NB4 (cell line): ENCODE data around the gene PTPN5.

Experiments
- DNase-seq: peaks from one replicate; pipeline ENCODE4 v3.0.0; 2010; ENCODE audit warnings: low read depth
- H3K4me3 ChIP-seq: one replicate; pipeline ENCODE4 v1.5.1; 2011; ENCODE audit warnings: mild to moderate bottlenecking, low read depth, low read length, moderate library complexity
- CTCF ChIP-seq: IDR thresholded peaks from one replicate; pipeline ENCODE4 v1.5.1; 2012; ENCODE audit warnings: low read depth, low read length
- MAX ChIP-seq: IDR thresholded peaks from 2 replicates; pipeline ENCODE4 v1.6.1; 2011; ENCODE audit warnings: low read depth, low read length
- MYC ChIP-seq: IDR thresholded peaks from 2 replicates; pipeline ENCODE4 v1.6.1; 2011; ENCODE audit warnings: low read depth, low read length
- POLR2A ChIP-seq: IDR thresholded peaks from 2 replicates; pipeline ENCODE4 v1.6.1; 2011; ENCODE audit warnings: mild to moderate bottlenecking; ENCODE audit not compliant: insufficient read length; ENCODE audit errors: extremely low read depth

Gene PTPN5

GRCh38 chr11:18739685-18740084 lies 51.9 kb downstream of the PTPN5 start:
- no peak for TF ChIP-seq CTCF
- no peak for TF ChIP-seq MYC
- no peak for TF ChIP-seq MAX
- no peak for TF ChIP-seq POLR2A
- no peak for DNase-seq
- H3K4me3 ChIP-seq = no peak overlapping the region

DNA sequence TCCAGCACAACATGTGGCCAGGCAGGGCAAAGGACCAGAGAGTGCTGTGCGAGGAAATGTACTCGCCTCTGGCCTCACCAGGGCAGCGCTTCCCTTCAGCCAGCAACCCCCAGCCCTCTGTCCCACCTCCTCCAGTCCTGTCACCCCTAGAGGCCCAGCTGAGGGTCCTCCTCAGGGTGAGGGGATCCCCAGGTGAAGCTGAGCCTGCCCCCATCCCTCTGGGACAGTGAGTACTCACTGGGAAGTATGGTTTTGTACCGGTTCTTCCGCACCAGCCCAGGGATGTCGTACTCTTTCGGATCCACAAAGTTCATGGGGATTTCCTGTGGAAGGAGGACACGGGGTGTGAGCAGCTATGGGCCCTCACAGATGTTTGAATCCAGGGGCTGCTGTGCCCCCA lies 54.0 kb downstream of the PTPN5 start:
- no peak for DNase-seq
- no peak overlapping the region for H3K4me3 ChIP-seq
- TF ChIP-seq MAX (no peak), MYC (no peak), CTCF (no peak), POLR2A (no peak)

DNA sequence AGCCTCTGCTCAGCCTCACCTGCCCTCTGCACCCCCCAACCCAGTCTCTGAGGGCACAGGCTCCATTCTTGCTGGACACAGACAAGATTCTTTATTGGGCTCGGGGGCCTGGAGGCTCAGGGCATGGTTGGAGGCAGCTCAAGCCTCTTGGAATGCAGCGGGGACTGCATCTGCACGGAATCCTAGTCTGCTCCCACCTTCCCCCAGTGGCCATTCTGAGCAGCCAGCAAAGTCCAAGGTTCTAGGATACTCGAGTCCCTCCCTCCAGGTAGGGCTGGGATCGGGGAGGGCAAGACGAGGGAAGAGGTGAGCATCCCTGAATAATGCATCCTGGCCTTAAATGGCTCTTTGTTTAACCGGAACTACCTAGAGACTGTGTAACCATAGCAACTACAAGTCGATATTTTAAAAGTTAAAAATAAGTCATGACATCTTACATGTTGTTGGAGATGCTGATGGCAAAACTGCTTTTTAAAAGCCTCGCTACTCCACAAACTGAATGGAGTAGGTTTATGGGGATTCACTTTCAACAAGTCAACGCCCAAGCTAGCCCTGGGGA lies 54.9 kb downstream of the PTPN5 start:
- H3K4me3 ChIP-seq = no peak overlapping the region
- no peak for DNase-seq

DNA sequence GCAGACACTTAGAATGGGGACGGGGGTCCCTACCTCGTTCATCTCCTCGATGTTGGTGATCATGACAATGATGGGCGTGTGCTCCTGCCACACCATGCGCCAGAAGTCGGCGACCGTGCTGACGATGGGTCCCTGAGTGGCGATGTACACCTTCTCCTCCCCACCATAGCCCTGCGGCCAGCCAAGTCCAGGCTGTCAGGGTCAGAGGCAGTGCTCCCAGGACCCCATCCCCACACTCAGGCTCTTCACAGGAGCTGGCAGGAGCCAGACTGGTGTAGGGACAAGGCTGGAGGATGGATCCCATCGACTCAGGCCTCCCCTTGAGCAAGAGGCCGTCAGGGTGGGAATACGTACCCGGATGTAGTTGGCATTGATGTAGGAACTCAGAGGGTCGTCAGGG lies 58.4 kb downstream of the PTPN5 start:
- TF ChIP-seq MYC = no peak
- TF ChIP-seq MAX = no peak
- no peak for TF ChIP-seq POLR2A
- no peak for TF ChIP-seq CTCF
- no peak overlapping the region for H3K4me3 ChIP-seq

More for the DNA sequence above, 54.9 kb downstream of the PTPN5 start:
- TF ChIP-seq MAX (no peak), POLR2A (no peak), MYC (no peak)

GRCh38 chr11:18731949-18732821 lies 59.4 kb downstream of the PTPN5 start:
- DNase-seq = peak; percentile 57
- TF ChIP-seq CTCF = peak; percentile 98
- TF ChIP-seq MAX = no peak
- no peak for TF ChIP-seq MYC
- H3K4me3 ChIP-seq = no peak overlapping the region

More for the DNA sequence above, 58.4 kb downstream of the PTPN5 start:
- no peak for DNase-seq

DNA sequence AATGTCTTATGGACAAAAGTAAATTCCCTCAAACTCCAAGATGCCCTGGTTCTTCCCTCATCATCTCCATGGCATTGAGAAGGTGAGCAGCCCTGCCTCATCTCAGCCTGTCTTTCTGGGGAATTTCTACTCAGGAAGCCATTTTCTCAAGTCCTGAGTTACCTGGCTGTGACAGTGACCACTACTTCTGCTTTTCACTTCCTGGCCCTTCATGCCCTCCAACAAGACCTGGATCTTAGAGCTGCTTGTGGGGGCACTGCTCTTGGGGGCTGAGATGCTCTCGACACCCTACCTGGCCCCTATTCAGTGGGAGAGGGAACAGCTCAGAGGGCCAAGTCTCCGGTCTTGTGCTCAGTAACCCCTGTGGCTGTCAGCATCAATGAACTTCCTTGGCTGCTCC lies 60.2 kb downstream of the PTPN5 start:
- DNase-seq = no peak
- H3K4me3 ChIP-seq = no peak overlapping the region
- no peak for TF ChIP-seq MYC
